ENCODE measurements around the gene SNPH.

Gene SNPH

GRCh38 chr20:1225783-1226654, 40.1 kb upstream of the SNPH start, which contains the start of gene RAD21L1:
Gene RAD21L1, plus strand, starts transcription at chr20:1226044. Its CDS starts 2,410 bp downstream, at chr20:1228454.
- CTCF ChIA-PET: interaction anchor here (0.5 to 1.5 kb wide), 3 partner anchors 12 to 410 kb away, joined by 3 to 9 read pairs (median 3); no protein-coding TSS in a partner anchor
- Histone ChIP-seq H3K4me3 (ENCODE audit: low read depth, low read length) (peak within 1 kb of the TSS; percentile 58), H3K36me3 (ENCODE audit: control insufficient read depth in 2 of 2, insufficient read depth in 1 of 2, low read length in 2 of 2) (no peaks in the 10 kb centered on the region), H3K27ac (ENCODE audit: extremely low read depth, low read depth, low read length) (peak within 1 kb of the TSS; percentile 62; the same call in 1 of the 2 replicates), H3K4me1 (ENCODE audit: control insufficient read depth, insufficient read depth, low read length) (0 out of 2 replicates have a peak, but pooled peaks cover 2% of the 10 kb centered on the region), H3K9me3 (ENCODE audit: control insufficient read depth, insufficient read depth, low read depth, low read length) (no peaks in the 10 kb centered on the region)
- POLR2A ChIA-PET: interaction anchor here (0.6 to 1.2 kb wide), 4 partner anchors 21 to 40 kb away, joined by 3 to 8 read pairs (median 3); partner anchors contain the start of genes C20orf202 and SNPH
- TF ChIP-seq PRDM10 (tag by site-specific recombination; IDR thresholded peaks at IDR 0.05) (peak; percentile 89), ZNF341 (tag by site-specific recombination; IDR thresholded peaks at IDR 0.05; ENCODE audit: low read depth) (peak; percentile 55; the same call in 1 of the 2 replicates), ZNF214 (tag by site-specific recombination; IDR thresholded peaks at IDR 0.05; ENCODE audit: borderline replicate concordance) (no peak), ZNF600 (tag by site-specific recombination; IDR thresholded peaks at IDR 0.05) (0 out of 2 replicates have a peak, but pooled peaks have one; percentile 41), ZNF23 (tag by site-specific recombination; IDR thresholded peaks at IDR 0.05; ENCODE audit: borderline replicate concordance) (no peak), ZNF843 (tag by site-specific recombination; IDR thresholded peaks at IDR 0.05) (no peak), ZIC2 (tag by site-specific recombination; IDR thresholded peaks at IDR 0.05) (no peak), TSHZ1 (tag by site-specific recombination; IDR thresholded peaks at IDR 0.05; ENCODE audit: borderline replicate concordance) (no peak), KLF17 (tag by site-specific recombination; IDR thresholded peaks at IDR 0.05) (peak; percentile 81; the same call in 1 of the 2 replicates), ZSCAN30 (tag by site-specific recombination; IDR thresholded peaks at IDR 0.05) (0 out of 2 replicates have a peak, but pooled peaks have one; percentile 34), KLF7 (tag by site-specific recombination; IDR thresholded peaks at IDR 0.05; ENCODE audit: borderline replicate concordance) (no peak), ZNF18 (tag by site-specific recombination; IDR thresholded peaks at IDR 0.05) (no peak)
- TF ChIP-seq, protein P1, sequence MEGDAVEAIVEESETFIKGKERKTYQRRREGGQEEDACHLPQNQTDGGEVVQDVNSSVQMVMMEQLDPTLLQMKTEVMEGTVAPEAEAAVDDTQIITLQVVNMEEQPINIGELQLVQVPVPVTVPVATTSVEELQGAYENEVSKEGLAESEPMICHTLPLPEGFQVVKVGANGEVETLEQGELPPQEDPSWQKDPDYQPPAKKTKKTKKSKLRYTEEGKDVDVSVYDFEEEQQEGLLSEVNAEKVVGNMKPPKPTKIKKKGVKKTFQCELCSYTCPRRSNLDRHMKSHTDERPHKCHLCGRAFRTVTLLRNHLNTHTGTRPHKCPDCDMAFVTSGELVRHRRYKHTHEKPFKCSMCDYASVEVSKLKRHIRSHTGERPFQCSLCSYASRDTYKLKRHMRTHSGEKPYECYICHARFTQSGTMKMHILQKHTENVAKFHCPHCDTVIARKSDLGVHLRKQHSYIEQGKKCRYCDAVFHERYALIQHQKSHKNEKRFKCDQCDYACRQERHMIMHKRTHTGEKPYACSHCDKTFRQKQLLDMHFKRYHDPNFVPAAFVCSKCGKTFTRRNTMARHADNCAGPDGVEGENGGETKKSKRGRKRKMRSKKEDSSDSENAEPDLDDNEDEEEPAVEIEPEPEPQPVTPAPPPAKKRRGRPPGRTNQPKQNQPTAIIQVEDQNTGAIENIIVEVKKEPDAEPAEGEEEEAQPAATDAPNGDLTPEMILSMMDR (tag by site-specific recombination; IDR thresholded peaks at IDR 0.05): 0 out of 2 replicates have a peak, but pooled peaks have one; percentile 8
- TF ChIP-seq, protein P2, sequence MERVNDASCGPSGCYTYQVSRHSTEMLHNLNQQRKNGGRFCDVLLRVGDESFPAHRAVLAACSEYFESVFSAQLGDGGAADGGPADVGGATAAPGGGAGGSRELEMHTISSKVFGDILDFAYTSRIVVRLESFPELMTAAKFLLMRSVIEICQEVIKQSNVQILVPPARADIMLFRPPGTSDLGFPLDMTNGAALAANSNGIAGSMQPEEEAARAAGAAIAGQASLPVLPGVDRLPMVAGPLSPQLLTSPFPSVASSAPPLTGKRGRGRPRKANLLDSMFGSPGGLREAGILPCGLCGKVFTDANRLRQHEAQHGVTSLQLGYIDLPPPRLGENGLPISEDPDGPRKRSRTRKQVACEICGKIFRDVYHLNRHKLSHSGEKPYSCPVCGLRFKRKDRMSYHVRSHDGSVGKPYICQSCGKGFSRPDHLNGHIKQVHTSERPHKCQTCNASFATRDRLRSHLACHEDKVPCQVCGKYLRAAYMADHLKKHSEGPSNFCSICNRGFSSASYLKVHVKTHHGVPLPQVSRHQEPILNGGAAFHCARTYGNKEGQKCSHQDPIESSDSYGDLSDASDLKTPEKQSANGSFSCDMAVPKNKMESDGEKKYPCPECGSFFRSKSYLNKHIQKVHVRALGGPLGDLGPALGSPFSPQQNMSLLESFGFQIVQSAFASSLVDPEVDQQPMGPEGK (tag by site-specific recombination; IDR thresholded peaks at IDR 0.05): peak; percentile 66
- TF ChIP-seq, protein P3, sequence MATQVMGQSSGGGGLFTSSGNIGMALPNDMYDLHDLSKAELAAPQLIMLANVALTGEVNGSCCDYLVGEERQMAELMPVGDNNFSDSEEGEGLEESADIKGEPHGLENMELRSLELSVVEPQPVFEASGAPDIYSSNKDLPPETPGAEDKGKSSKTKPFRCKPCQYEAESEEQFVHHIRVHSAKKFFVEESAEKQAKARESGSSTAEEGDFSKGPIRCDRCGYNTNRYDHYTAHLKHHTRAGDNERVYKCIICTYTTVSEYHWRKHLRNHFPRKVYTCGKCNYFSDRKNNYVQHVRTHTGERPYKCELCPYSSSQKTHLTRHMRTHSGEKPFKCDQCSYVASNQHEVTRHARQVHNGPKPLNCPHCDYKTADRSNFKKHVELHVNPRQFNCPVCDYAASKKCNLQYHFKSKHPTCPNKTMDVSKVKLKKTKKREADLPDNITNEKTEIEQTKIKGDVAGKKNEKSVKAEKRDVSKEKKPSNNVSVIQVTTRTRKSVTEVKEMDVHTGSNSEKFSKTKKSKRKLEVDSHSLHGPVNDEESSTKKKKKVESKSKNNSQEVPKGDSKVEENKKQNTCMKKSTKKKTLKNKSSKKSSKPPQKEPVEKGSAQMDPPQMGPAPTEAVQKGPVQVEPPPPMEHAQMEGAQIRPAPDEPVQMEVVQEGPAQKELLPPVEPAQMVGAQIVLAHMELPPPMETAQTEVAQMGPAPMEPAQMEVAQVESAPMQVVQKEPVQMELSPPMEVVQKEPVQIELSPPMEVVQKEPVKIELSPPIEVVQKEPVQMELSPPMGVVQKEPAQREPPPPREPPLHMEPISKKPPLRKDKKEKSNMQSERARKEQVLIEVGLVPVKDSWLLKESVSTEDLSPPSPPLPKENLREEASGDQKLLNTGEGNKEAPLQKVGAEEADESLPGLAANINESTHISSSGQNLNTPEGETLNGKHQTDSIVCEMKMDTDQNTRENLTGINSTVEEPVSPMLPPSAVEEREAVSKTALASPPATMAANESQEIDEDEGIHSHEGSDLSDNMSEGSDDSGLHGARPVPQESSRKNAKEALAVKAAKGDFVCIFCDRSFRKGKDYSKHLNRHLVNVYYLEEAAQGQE (tag by site-specific recombination; IDR thresholded peaks at IDR 0.05): no peak
